ENCODE results near the gene KREMEN2. TPM values are rescaled to one million over a fixed set of nuclear protein-coding genes. Genes with fewer than 3 reads are reported as not detected.

The KREMEN2 gene
- total and polyA plus RNA-seq, 2 of the 13 experiments (the other 11 are each of a cell fraction or from before 2014, with no cell fraction given) = 0.48 to 1.2 TPM

- CTCF ChIA-PET (ENCODE audit: low intra/inter-chr PET ratio, low total read pairs) = no interaction called here
These were observed 25.9 kb upstream of the KREMEN2 start for GRCh38 chr16:2938206-2938605.

GRCh38 chr16:2939968-2940367, 24.1 kb upstream of the KREMEN2 start:
- no peaks in the 10 kb centered on the region for H3K4me1 ChIP-seq (ENCODE audit: insufficient read depth, low read length)
- WGBS (ENCODE audit: low lambda C conversion rate) = 95% methylated on average over 2 of the region's 2 CpGs
- no peak overlapping the region for H3K4me3 ChIP-seq (replicated peaks in 1 of 3; ENCODE audit: insufficient read depth in 1 of 3, low read depth in 2 of 3, low read length in 3 of 3)
- H2AFZ ChIP-seq (ENCODE audit: low read length) = no peak overlapping the region
- intact Hi-C loops (cut with micrococcal nuclease; ENCODE audit: unreplicated experiment) (no loop called here), in situ Hi-C loops (cut with HindIII; ENCODE audit: extremely low pct_ligation_motif_present, low pct_unique_long_range_greater_than_20kb) (no loop called here)
- no TSS peak for BruUV-seq (replicated peaks)
- no peak overlapping the region for H3K9ac ChIP-seq (ENCODE audit: insufficient read depth, low read depth, low read length)
- FAIRE-seq (no peak), DNase-seq (ENCODE audit: low spot score) (no peak), ATAC-seq (no peak)
- CTCF ChIA-PET (ENCODE audit: low intra/inter-chr PET ratio, low total read pairs) = no interaction called here
- POLR2A ChIA-PET = no interaction called here
- no peaks in the 10 kb centered on the region for H3K9me3 ChIP-seq (ENCODE audit: low read length)
- H3K79me2 ChIP-seq (ENCODE audit: insufficient read depth, low read length) = no peaks in the 10 kb centered on the region
- H4K20me1 ChIP-seq (ENCODE audit: insufficient read depth, low read length) = no peaks in the 10 kb centered on the region
- H3K27ac ChIP-seq (ENCODE audit: extremely low read length, insufficient read depth, low read length) = no peak overlapping the region
- no peaks in the 10 kb centered on the region for H3K27me3 ChIP-seq (ENCODE audit: control insufficient read depth in 1 of 2, insufficient read depth in 2 of 2, low read length in 2 of 2)
- no peak overlapping the region for H3K4me2 ChIP-seq (ENCODE audit: low read depth, low read length)
- peaks cover 5 to 34% of the 10 kb centered on the region in 2 experiments; a peak in 4 of 5 replicates for H3K36me3 ChIP-seq (replicated peaks in 1 of 2; ENCODE audit: control insufficient read depth in 1 of 2, insufficient read depth in 2 of 2, low read length in 2 of 2)
- TF ChIP-seq SIX4 (CRISPR knock-in tag; IDR thresholded peaks at IDR 0.05) (no peak), ZNF263 (CRISPR knock-in tag; IDR thresholded peaks at IDR 0.05) (no peak), MAFK (conservative IDR thresholded peaks at IDR 0.05 in 1 of 2, IDR thresholded peaks at IDR 0.05 in 1 of 2; ENCODE audit: low read length in 2 of 2) (peak; percentile 59 to 77), MAFF (IDR thresholded peaks at IDR 0.05; ENCODE audit: low read depth, low read length) (peak; percentile 55)

More at GRCh38 chr16:2938206-2938605, 25.9 kb upstream of the KREMEN2 start:
- Histone ChIP-seq H3K9me3 (ENCODE audit: low read length) (no peaks in the 10 kb centered on the region), H2AFZ (ENCODE audit: low read length) (no peak overlapping the region), H4K20me1 (ENCODE audit: insufficient read depth, low read length) (no peaks in the 10 kb centered on the region), H3K4me1 (ENCODE audit: insufficient read depth, low read length) (no peaks in the 10 kb centered on the region), H3K79me2 (ENCODE audit: insufficient read depth, low read length) (no peaks in the 10 kb centered on the region), H3K4me2 (ENCODE audit: low read depth, low read length) (no peak overlapping the region), H3K27me3 (ENCODE audit: control insufficient read depth in 1 of 2, insufficient read depth in 2 of 2, low read length in 2 of 2) (no peaks in the 10 kb centered on the region), H3K4me3 (replicated peaks in 1 of 3; ENCODE audit: insufficient read depth in 1 of 3, low read depth in 2 of 3, low read length in 3 of 3) (no peak overlapping the region), H3K27ac (ENCODE audit: extremely low read length, insufficient read depth, low read length) (no peak overlapping the region), H3K36me3 (replicated peaks in 1 of 2; ENCODE audit: control insufficient read depth in 1 of 2, insufficient read depth in 2 of 2, low read length in 2 of 2) (peaks cover 7 to 35% of the 10 kb centered on the region in 2 experiments; a peak in 4 of 5 replicates), H3K9ac (ENCODE audit: insufficient read depth, low read depth, low read length) (no peak overlapping the region)
- POLR2A ChIA-PET = no interaction called here
- TF ChIP-seq KDM5A (IDR thresholded peaks at IDR 0.05; ENCODE audit: borderline replicate concordance, low read length) (no peak), KLF6 (CRISPR knock-in tag; IDR thresholded peaks at IDR 0.05) (no peak), HMGXB4 (CRISPR knock-in tag; IDR thresholded peaks at IDR 0.05; ENCODE audit: borderline replicate concordance in 1 of 2, low read depth in 1 of 2) (no peak)
- no CpG with 5 or more reads among the region's 12 CpGs for WGBS (ENCODE audit: low lambda C conversion rate)
- intact Hi-C loops (cut with micrococcal nuclease; ENCODE audit: unreplicated experiment) = no loop called here
- ATAC-seq (no peak), DNase-seq (ENCODE audit: low spot score) (no peak), FAIRE-seq (no peak)
- in situ Hi-C loops (cut with HindIII; ENCODE audit: extremely low pct_ligation_motif_present, low pct_unique_long_range_greater_than_20kb) = no loop called here
- BruUV-seq (replicated peaks) = no TSS peak

All from HepG2 (cell line).